KOPT-K1 (cell line): ENCODE measurements around the gene LDB3.

Source experiments
- H3K27ac ChIP-seq: fragments of 200-600 bp; sonication (generic); 2 replicates; pipeline ENCODE4 v1.5.1; 2016; ENCODE audit warnings: antibody characterized with exemption, mild to moderate bottlenecking, low read depth, low read length; ENCODE audit not compliant: poor library complexity, severe bottlenecking
- H3K36me3 ChIP-seq: fragments of 200-600 bp; sonication (generic); 2 replicates; pipeline ENCODE4 v1.5.1; 2017; ENCODE audit warnings: antibody characterized with exemption, mild to moderate bottlenecking, low read length, moderate library complexity; ENCODE audit not compliant: insufficient read depth
- H3K9me3 ChIP-seq: fragments of 200-600 bp; sonication (generic); 2 replicates; pipeline ENCODE4 v1.5.1; 2017; ENCODE audit warnings: antibody characterized with exemption, low read length, mild to moderate bottlenecking; ENCODE audit not compliant: insufficient read depth, poor library complexity, severe bottlenecking

LDB3 gene

DNA sequence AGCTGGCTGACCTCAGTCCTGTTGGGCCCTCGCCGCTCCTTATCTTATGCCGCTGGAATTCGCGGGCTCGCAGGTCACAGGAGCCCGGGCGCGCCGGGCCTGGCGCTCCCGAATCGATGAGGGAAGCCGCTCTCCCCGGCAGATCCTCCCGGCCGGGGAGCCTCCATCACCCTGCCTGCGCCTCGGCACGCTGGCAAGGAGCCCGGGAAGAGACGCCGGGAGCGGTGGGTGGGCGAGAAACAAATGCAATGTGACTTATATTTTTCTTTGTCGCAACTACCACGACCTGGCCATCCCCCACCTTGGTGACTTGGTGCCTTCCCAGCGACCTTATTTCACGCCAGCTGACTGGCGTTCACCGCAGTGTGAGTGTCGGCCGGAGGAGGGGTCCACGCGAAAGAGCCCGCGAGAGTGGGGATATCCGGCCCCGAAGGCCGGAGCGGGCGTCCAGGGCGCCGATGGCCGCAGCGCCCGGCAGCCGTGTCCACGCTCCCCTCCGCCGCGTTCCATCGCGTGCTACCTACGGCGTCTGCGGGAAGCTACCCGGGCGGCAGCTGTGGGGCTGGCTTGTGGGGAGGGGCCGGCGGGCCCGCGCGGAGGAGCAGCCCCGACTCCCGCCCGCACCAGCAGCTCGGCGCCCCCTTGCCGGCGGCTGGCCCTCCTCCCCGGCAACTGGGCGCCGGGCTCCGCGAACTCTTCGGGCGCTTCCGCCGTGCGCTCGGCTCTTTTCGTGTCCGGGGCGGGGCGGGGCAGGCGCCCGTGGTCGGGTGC is 87.6 kb downstream of the LDB3 start:
- Histone ChIP-seq H3K27ac (peak overlapping the region; percentile 81), H3K9me3 (no peaks in the 10 kb centered on the region), H3K36me3 (no peaks in the 10 kb centered on the region)

DNA sequence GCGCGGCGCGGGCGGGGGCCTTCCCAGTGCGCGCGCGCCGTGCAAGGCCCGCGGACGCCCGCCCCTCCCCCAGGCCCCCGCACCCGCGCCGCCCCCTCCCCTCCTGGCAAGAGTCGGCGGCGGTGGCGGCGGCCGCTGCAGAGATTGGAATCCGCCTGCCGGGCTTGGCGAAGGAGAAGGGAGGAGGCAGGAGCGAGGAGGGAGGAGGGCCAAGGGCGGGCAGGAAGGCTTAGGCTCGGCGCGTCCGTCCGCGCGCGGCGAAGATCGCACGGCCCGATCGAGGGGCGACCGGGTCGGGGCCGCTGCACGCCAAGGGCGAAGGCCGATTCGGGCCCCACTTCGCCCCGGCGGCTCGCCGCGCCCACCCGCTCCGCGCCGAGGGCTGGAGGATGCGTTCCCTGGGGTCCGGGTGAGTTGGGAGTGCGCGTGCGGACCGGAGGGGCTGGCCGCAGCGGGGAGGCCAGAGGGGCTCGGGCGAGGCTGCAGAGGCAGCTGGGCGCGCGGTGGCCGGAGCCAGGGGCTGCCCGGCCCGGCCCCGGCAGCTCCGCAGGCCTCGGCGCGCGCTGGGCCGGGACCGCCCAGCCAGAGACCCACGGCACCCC is 88.3 kb downstream of the LDB3 start, which contains the start of gene BMPR1A:
BMPR1A (plus strand) TSS at position 109 of the 602 bp plus-strand sequence. CDS start 119,400 bp downstream, outside the sequence.
- Histone ChIP-seq H3K9me3 (no peaks in the 10 kb centered on the region), H3K27ac (peak within 1 kb of the TSS; percentile 81)

DNA sequence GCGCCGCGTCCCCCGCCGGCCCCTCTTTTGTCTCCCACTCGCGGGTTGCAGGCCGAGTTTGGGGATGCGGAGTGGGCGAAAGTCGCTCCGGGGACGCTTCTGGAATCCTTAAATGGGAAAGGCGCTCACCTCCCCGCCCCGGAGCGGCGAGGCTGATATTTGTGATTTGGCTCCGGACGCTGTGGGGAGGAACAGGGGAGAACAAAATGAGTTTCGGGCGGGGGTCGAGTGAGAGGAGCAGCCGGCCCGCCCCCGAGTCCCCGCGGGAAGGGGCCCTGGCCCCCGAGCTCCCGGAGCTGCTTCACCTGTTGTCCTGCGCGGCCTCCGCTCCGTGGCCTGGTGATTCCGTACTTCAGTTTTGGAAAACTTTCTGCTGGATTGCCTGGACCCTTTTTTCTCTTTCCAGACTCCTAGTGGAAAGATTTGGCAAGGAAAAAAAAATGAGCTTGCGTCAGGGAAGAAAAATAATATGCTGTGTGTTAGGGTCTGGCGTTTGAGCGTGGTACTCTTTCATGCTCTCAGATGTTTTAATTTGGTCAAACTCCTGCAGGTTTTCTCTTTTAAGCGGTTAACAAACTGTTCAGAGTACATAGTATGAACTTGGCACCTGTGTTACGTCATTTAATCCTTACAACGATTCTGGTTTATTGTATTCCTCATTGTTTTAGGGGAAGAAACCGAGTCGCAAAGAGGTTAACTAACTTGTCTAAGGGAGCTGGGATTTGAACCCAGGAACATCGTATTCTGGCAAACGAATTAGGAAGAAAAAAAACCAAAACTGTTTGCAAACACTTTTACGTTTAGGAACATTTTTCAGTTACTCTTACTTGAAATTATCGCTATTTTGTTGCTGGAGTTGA is 89.0 kb downstream of the LDB3 start:
- peak overlapping the region; percentile 64 for H3K27ac ChIP-seq
- no peaks in the 10 kb centered on the region for H3K36me3 ChIP-seq
- H3K9me3 ChIP-seq = no peaks in the 10 kb centered on the region

More for the DNA sequence above, 88.3 kb downstream of the LDB3 start, which contains the start of gene BMPR1A:
- no peaks in the 10 kb centered on the region for H3K36me3 ChIP-seq

DNA sequence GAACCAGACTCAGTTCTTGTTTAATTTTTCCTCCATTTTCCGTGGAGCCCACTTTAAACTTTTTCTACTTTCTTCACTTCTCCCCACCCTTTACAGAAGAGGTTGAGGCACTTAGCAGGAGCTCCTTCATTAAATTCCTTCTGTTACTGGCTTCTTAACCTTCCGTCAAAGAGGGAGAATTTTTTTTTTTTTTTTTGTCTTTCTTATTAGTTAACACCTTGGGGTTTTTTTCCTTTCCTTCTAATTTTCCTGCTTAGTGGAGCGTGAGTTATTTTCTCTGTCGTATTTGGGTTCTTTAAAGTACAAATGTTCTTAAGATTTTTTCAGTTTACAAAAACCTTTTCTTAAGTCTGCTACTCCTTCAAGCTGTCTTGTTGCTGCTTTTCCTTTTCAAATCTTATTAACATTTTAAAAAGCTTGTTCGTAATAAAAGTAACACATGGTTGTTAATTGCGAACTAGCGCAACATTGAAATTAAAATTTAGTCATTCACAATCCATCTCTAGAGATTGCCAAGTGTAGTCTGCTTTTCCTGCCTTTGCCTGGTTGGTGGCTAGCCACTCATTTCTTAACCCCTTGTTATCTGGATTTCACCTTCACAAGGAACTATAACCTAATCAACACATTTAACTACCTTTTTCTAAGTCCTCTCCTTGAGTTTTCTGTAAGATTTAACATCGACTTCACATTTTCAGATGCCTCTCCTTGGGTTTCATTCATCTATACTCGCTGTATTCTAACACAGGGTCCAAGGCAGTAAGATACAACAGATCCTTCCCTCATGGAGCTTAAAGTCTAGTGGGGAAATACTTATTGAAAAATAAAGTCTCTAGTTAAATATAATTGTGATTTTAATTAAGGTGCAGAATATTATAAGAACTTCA is 90.1 kb downstream of the LDB3 start:
- Histone ChIP-seq H3K27ac (no peak overlapping the region), H3K9me3 (no peaks in the 10 kb centered on the region), H3K36me3 (no peaks in the 10 kb centered on the region)

DNA sequence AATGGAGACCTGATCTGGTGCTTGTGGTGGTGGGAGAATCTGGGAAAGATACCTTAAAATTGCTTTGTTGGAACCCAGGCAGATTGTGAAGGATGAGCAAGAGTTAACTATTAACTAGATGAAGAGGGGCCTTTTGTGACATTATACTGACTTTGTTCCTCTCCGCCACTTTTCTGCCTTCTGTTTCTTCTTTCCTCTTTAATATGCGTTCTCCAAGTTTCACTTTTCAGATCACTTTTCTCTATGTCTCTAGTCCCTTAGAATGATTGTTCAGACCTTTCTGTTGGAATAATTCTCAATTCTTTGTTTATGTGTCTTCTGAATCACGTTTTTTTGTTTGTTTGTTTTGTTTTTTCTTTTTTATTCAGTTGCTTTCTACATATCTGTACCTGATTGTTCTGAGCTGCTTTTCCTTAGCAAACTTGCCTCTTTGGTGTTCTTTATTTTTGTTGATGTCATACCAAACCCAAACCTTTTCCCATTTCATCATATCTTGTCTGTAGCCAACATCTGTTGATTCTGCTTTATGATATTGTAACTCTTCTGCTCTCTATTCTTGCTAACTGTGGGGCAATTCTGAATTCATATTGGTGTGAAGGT is 90.9 kb downstream of the LDB3 start:
- H3K27ac ChIP-seq = no peak overlapping the region
- H3K9me3 ChIP-seq = no peaks in the 10 kb centered on the region
- no peaks in the 10 kb centered on the region for H3K36me3 ChIP-seq

DNA sequence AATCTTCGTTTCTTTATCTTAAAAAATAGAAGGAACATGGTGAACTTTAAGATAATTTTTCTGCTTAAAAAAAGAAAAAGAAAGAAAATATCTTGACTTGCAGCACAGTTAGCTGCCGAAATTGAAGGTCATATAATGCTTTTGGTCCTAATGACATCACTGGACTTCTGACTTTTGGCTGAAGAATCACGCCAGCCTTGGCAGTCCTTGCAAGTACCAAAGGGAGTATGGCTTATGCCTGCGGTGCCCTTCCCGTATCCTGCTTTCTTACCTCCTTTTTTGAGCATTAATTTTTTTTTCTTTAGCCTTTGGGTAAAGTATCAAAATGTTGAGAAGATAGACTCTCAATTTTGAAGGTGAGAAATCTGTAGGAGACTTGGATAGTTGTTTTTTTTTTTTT is 95.1 kb downstream of the LDB3 start:
- no peaks in the 10 kb centered on the region for H3K36me3 ChIP-seq
- H3K27ac ChIP-seq = no peak overlapping the region
- no peaks in the 10 kb centered on the region for H3K9me3 ChIP-seq

DNA sequence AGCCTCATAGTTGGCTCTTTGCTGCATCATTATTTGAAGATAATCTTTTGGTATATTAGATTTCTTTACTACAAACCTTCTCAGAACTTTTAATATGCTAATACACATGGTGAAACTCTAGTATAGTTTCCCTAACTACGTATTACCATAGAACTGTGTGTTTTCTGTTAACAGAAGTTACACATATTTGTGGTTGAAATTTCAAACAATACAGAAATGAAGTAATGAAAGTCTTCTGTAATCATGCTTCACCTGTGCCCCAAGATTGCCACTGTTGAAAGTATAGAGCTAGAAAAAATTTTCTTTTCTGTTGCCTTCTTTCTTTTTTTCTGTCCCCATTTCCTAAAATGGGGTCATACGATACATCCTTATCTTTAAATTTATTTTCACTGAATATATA is 97.2 kb downstream of the LDB3 start:
- Histone ChIP-seq H3K27ac (no peak overlapping the region), H3K36me3 (no peaks in the 10 kb centered on the region), H3K9me3 (no peaks in the 10 kb centered on the region)

DNA sequence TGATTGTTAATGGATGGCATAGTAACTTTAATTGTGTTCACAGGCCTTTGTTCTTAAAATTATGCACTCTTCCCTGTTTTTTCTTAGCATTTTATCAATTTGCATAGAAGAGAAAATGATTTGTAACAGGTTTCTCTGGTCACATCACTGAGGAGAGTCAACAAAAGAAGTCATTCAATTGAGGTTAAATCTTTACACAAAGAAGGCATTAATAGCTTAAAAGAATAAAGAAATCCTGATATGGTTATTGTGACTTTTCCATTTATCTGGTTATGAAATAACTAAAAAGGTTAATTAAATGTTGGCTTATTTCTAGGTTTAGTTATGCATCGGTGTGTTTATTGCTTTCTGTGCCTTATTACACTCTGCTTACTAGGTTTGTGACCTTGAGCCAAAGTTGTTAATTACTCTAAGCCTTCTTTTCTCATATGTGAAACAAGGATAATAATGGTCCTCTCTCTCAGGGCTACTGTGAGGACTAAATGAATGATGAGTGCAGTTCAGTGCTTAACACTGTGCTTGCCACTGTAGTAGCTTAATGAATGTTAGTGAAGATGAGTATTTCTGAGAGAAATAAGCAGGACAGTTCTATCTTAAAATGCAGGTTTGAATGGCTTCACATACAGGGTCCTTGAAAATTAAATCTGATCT is 100.2 kb downstream of the LDB3 start:
- Histone ChIP-seq H3K9me3 (no peaks in the 10 kb centered on the region), H3K27ac (no peak overlapping the region), H3K36me3 (no peaks in the 10 kb centered on the region)

DNA sequence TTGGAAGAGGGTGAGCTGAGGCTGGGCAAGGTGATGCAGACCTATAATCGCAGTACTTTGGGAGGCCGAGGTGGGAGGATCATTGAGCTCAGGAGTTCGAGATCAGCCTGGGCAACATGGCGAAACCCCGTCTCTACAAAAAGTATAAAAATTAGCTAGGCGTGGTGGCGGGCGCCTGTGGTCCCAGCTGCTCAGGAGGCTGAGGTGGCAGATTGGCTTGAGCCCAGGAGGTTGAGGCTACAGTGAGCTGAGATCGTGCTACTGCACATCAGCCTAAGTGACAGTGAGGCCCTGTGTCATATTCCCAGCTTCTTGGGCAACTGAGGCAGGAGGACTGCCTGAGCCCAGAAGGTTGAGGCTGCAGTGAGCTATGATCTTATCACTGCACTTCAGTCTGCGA is 101.7 kb downstream of the LDB3 start:
- Histone ChIP-seq H3K27ac (no peak overlapping the region), H3K36me3 (no peaks in the 10 kb centered on the region), H3K9me3 (no peaks in the 10 kb centered on the region)

DNA sequence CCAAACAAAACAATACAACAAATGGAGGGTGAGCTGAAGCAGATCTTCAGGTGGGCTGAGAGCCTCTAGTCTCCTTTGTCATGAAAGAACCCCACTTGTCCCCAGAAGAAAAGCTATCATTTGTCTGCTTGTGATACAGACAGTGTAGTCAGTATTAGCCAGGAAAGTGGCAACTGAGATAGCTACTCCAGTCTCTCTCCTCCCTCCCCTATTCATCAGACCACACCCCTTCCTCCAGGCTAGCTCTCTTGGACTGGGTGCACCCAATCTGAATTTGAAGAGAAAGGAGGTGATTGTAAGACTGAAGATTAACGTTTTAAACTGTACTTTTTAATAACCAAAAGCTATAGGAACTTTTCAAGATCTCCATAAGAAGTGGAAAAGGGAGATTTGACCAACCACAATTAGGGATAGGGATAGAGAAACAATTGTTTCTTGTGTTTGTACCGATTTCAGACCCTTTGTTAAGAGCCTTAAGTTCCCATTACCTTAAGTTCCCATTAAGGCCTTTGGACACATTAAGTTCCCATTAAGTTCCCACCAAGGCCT is 102.2 kb downstream of the LDB3 start:
- H3K36me3 ChIP-seq = no peaks in the 10 kb centered on the region
- H3K9me3 ChIP-seq = no peaks in the 10 kb centered on the region
- no peak overlapping the region for H3K27ac ChIP-seq

DNA sequence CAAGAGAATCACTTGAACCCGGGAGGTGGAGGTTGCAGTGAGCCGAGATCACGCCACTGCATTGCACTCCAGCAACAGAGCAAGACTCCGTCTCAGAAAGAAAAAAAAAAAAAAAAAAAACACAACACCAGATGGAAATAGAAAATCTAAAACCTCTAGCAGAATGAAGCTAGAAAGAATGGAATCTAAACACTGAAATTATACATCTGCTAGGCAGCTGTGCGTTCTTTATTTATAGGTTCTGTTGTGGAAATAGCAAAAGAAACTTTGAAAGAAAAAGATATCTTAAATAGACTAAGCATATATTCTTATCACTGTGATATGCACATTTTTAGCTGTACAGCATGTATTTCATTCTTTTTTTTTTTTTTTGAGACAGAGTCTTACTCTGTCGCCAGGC is 105.2 kb downstream of the LDB3 start:
- H3K9me3 ChIP-seq = no peaks in the 10 kb centered on the region
- H3K36me3 ChIP-seq = no peaks in the 10 kb centered on the region
- H3K27ac ChIP-seq = no peak overlapping the region

DNA sequence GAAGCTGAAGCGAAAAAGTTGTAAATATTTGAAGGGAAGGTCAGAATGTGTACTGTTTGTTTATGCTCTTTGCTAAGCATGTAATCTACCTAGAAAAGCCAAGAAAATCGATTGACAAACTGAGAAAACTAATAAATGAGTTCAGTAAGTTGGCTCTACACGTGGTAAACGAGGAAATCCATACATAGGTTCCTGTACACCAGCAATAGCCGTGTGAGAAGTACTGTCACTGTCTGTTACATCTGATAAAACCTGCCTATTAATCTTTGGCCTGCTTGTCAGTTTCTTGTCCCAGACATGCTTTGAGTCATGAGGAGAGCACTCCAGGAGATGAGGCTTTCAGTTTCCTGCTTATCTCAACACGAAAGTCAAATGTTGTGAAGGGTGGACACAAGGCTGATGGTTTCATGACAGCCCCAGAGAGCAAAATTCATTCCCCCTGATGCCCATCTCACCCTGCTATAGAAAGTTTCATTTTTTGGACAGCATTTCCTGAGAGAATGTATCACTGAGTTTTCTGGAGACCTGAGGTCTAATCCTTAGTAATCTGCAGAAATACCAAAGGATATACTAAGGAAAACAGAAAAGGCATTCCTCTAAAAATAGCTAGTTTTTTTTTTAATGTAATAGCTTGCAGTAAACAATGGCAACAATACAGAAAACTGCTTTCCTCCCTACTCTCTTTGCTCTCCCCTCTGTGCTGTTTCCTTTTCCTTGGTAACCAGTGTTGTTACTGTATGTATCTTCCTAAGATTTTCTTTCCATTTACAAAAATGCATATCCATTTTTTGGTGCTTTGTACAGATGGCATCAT is 107.0 kb downstream of the LDB3 start:
- H3K27ac ChIP-seq = no peak overlapping the region

DNA sequence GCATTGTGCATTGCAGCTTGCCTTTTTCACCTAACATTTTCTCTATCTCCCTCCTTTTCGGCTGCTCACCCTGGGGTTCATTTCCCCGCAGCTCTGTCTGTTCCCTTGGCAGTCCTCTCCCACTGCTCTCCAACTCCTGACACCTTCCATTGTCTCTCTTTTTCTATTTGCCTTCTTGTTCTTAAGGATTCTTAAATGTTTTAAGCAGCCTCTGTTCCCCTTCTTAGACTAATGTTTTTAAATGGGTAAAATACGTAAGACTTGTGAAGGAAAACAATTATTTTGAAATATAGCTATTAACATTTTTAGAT is 107.5 kb downstream of the LDB3 start:
- Histone ChIP-seq H3K9me3 (peaks cover under 1% of the 10 kb centered on the region), H3K36me3 (no peaks in the 10 kb centered on the region; the same call in 1 of the 2 replicates), H3K27ac (no peak overlapping the region)

More for the DNA sequence above, 107.0 kb downstream of the LDB3 start:
- Histone ChIP-seq H3K9me3 (no peaks in the 10 kb centered on the region), H3K36me3 (no peaks in the 10 kb centered on the region; the same call in 1 of the 2 replicates)
